GM23338 (cell line): ENCODE results near the gene SLC22A3. TPM values are rescaled to one million over a fixed set of nuclear protein-coding genes. Genes with fewer than 3 reads are reported as not detected.
A peak's percentile ranks its signal among the peaks of the same experiment; 100 is the strongest.

Experiments used
- ATAC-seq: fragments of 200-7000 bp; cut with Tn5 transposase; 3 replicates; pipeline ENCODE4 v1.9.1; 2020
- DNase-seq: peaks from one replicate; pipeline ENCODE4 v3.0.0-alpha.2; 2015; ENCODE audit warnings: low spot score
- H2AFZ ChIP-seq: fragments of 200-600 bp; sonication (generic); 2 replicates; pipeline ENCODE4 v1.8.0; 2016; ENCODE audit warnings: antibody characterized with exemption, mild to moderate bottlenecking, moderate library complexity
- H3F3A ChIP-seq: fragments of 200-600 bp; sonication (generic); replicated peaks from 2 replicates; pipeline ENCODE4 v1.8.0; 2017; ENCODE audit warnings: antibody characterized with exemption, mixed run types, low read depth
- H3K27ac ChIP-seq: fragments of 200-600 bp; sonication (generic); 2 replicates; pipeline ENCODE4 v1.6.1; 2016; ENCODE audit warnings: low read depth
- H3K27me3 ChIP-seq: fragments of 200-600 bp; sonication (generic); 2 replicates; pipeline ENCODE4 v1.8.0; 2016; ENCODE audit warnings: mild to moderate bottlenecking, mixed run types, moderate library complexity; ENCODE audit not compliant: insufficient read depth
- H3K36me3 ChIP-seq: fragments of 200-600 bp; sonication (generic); 2 replicates; pipeline ENCODE4 v1.8.0; 2016; ENCODE audit warnings: mild to moderate bottlenecking; ENCODE audit not compliant: insufficient read depth
- H3K4me1 ChIP-seq: fragments of 200-600 bp; sonication (generic); 2 replicates; pipeline ENCODE4 v1.8.0; 2016; ENCODE audit warnings: mild to moderate bottlenecking, moderate library complexity; ENCODE audit not compliant: insufficient read depth
- H3K4me2 ChIP-seq: fragments of 200-600 bp; sonication (generic); 2 replicates; pipeline ENCODE4 v1.7.1; 2017; ENCODE audit warnings: mixed run types
- H3K4me3 ChIP-seq: fragments of 200-600 bp; sonication (generic); 2 replicates; pipeline ENCODE4 v1.6.1; 2016; ENCODE audit warnings: mixed run types
- H3K79me2 ChIP-seq: fragments of 200-600 bp; sonication (generic); replicated peaks from 2 replicates; pipeline ENCODE4 v1.8.0; 2017; ENCODE audit warnings: mild to moderate bottlenecking; ENCODE audit not compliant: insufficient read depth
- H3K9me2 ChIP-seq: fragments of 200-600 bp; sonication (generic); 2 replicates; pipeline ENCODE4 v1.8.0; 2017; ENCODE audit not compliant: insufficient read depth
- H4K20me1 ChIP-seq: fragments of 200-600 bp; sonication (generic); replicated peaks from 2 replicates; pipeline ENCODE4 v1.8.0; 2017; ENCODE audit warnings: mild to moderate bottlenecking; ENCODE audit not compliant: insufficient read depth
- H3K27ac Mint-ChIP-seq: 2 replicates; pipeline ENCODE4 v1.8.0; 2020; ENCODE audit warnings: inconsistent platforms, mild to moderate bottlenecking, moderate library complexity, mixed read lengths
- H3K27me3 Mint-ChIP-seq: 3 replicates; pipeline ENCODE4 v1.8.0; 2022; ENCODE audit warnings: low read depth, mild to moderate bottlenecking, moderate library complexity, mixed read lengths, inconsistent platforms; ENCODE audit not compliant: insufficient read depth, poor library complexity
- H3K36me3 Mint-ChIP-seq: 3 replicates; pipeline ENCODE4 v1.8.0; 2021; ENCODE audit warnings: low read depth, mild to moderate bottlenecking, inconsistent platforms, moderate library complexity, mixed read lengths
- H3K4me1 Mint-ChIP-seq: 3 replicates; pipeline ENCODE4 v1.8.0; 2020; ENCODE audit warnings: mild to moderate bottlenecking, inconsistent platforms, mixed read lengths
- H3K4me3 Mint-ChIP-seq: 3 replicates; pipeline ENCODE4 v1.8.0; 2021; ENCODE audit warnings: moderate library complexity, mild to moderate bottlenecking, inconsistent platforms, mixed read lengths
- H3K9me3 Mint-ChIP-seq: 3 replicates; pipeline ENCODE4 v1.8.0; 2020; ENCODE audit warnings: moderate library complexity, mild to moderate bottlenecking, inconsistent platforms, mixed read lengths
- CREB1 ChIP-seq: fragments of 250-450 bp; sonication (Bioruptor Pico); IDR thresholded peaks from 2 replicates; pipeline ENCODE4 v1.5.0; 2020; ENCODE audit warnings: low read depth, mild to moderate bottlenecking, moderate library complexity
- CTCF ChIP-seq, 2 experiments: fragments of 200-600 bp in 1 of 2; sonication (generic) in 1 of 2; conservative IDR thresholded peaks; 2 replicates each; pipeline versions ENCODE4 v1.5.1 to v1.6.1; 2016 to 2017; ENCODE audit warnings: antibody characterized with exemption in 2 of 2, low read depth in 2 of 2, mild to moderate bottlenecking in 2 of 2, moderate library complexity in 1 of 2
- ETS1 ChIP-seq: IDR thresholded peaks from 2 replicates; pipeline ENCODE4 v1.6.1; 2016; ENCODE audit warnings: antibody characterized with exemption
- EZH2phosphoT487 ChIP-seq: fragments of 200-600 bp; sonication (generic); IDR thresholded peaks from one replicate; pipeline ENCODE4 v1.8.1; 2018; ENCODE audit warnings: antibody characterized with exemption; ENCODE audit not compliant: unreplicated experiment
- JUNB ChIP-seq: IDR thresholded peaks from one replicate; pipeline ENCODE4 v1.6.1; 2016; ENCODE audit warnings: antibody characterized with exemption; ENCODE audit not compliant: unreplicated experiment
- NANOG ChIP-seq: IDR thresholded peaks from 2 replicates; pipeline ENCODE4 v1.6.1; 2016; ENCODE audit warnings: antibody characterized with exemption, borderline replicate concordance
- STAT1 ChIP-seq: IDR thresholded peaks from one replicate; pipeline ENCODE4 v1.6.1; 2016; ENCODE audit warnings: antibody characterized with exemption; ENCODE audit not compliant: unreplicated experiment
- ZNF331 ChIP-seq: fragments of 250-450 bp; sonication (Bioruptor Pico); IDR thresholded peaks from 2 replicates; pipeline ENCODE4 v1.5.0; 2020; ENCODE audit warnings: low read depth, mild to moderate bottlenecking, moderate library complexity
- ZNF462 ChIP-seq: fragments of 250-450 bp; sonication (Bioruptor Pico); IDR thresholded peaks from 2 replicates; pipeline ENCODE4 v1.5.0; 2020; ENCODE audit warnings: mild to moderate bottlenecking, moderate library complexity
- polyA plus RNA-seq: library from polyadenylated mRNA; unstranded; fragments of >200 nt; fragmentation: Nextera tagmentation; extraction: Ambion mirVana; gene quantifications from 2 replicates; pipeline ENCODE4 v1.2.1, GENCODE V29; 2016
- total RNA-seq: library from RNA; depleted of rRNA; stranded (reverse); fragments of >200 nt; shearing (Covaris generic); gene quantifications from 2 replicates; pipeline ENCODE4 v1.2.3, GENCODE V29; 2014
- TF ChIP-seq, protein P1 (sequence below): IDR thresholded peaks from one replicate; pipeline ENCODE4 v1.6.1; 2018; ENCODE audit warnings: antibody characterized with exemption; ENCODE audit not compliant: unreplicated experiment

Gene SLC22A3
- total and polyA plus RNA-seq, 2 experiments from 2014 or later = 0.78 to 3.2 TPM

DNA sequence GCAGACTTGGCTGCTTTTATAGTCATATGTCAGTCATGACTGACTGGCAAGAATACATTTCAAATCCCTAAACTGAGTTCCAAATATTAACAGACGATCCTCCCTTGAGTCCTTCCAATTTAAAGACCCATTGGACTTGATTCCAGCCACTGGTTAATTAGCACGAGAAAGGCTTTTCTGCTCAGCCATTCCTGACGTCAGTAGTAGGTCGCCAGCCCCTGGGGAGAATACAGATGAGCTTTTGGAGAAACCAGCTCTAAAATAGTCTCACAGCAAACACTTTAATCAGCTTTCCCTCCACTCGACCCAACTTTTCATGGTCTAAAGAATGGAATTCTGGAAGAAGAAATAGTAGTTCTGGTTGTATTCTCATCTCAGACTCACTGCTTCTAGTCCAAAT, 91.6 kb downstream of the SLC22A3 start:
- H3K27me3 Mint-ChIP-seq = no peaks in the 10 kb centered on the region
- TF ChIP-seq NANOG (no peak), ZNF462 (no peak), JUNB (no peak), ETS1 (no peak), CTCF (conservative IDR thresholded peaks at IDR 0.05; ENCODE audit: low read depth in 2 of 2) (no peak), STAT1 (no peak), ZNF331 (no peak), CREB1 (no peak), EZH2phosphoT487 (no peak)
- TF ChIP-seq, protein P1, sequence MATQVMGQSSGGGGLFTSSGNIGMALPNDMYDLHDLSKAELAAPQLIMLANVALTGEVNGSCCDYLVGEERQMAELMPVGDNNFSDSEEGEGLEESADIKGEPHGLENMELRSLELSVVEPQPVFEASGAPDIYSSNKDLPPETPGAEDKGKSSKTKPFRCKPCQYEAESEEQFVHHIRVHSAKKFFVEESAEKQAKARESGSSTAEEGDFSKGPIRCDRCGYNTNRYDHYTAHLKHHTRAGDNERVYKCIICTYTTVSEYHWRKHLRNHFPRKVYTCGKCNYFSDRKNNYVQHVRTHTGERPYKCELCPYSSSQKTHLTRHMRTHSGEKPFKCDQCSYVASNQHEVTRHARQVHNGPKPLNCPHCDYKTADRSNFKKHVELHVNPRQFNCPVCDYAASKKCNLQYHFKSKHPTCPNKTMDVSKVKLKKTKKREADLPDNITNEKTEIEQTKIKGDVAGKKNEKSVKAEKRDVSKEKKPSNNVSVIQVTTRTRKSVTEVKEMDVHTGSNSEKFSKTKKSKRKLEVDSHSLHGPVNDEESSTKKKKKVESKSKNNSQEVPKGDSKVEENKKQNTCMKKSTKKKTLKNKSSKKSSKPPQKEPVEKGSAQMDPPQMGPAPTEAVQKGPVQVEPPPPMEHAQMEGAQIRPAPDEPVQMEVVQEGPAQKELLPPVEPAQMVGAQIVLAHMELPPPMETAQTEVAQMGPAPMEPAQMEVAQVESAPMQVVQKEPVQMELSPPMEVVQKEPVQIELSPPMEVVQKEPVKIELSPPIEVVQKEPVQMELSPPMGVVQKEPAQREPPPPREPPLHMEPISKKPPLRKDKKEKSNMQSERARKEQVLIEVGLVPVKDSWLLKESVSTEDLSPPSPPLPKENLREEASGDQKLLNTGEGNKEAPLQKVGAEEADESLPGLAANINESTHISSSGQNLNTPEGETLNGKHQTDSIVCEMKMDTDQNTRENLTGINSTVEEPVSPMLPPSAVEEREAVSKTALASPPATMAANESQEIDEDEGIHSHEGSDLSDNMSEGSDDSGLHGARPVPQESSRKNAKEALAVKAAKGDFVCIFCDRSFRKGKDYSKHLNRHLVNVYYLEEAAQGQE = no peak
- ATAC-seq (peak; percentile 51), DNase-seq (peak; percentile 30)
- Histone ChIP-seq H3K4me3 (no peak overlapping the region), H3K79me2 (no peaks in the 10 kb centered on the region), H3K27ac (no peak overlapping the region), H3K27me3 (no peaks in the 10 kb centered on the region), H2AFZ (no peak overlapping the region), H3F3A (no peaks in the 10 kb centered on the region), H3K4me2 (no peak overlapping the region), H4K20me1 (no peaks in the 10 kb centered on the region), H3K9me2 (0 out of 2 replicates have a peak, but pooled peaks cover 4% of the 10 kb centered on the region), H3K36me3 (no peaks in the 10 kb centered on the region), H3K4me1 (no peaks in the 10 kb centered on the region)
- no peaks in the 10 kb centered on the region for H3K9me3 Mint-ChIP-seq
- H3K27ac Mint-ChIP-seq = no peak overlapping the region
- H3K36me3 Mint-ChIP-seq = no peaks in the 10 kb centered on the region
- no peak overlapping the region for H3K4me3 Mint-ChIP-seq
- peaks cover 19% of the 10 kb centered on the region for H3K4me1 Mint-ChIP-seq
